SJCRH30 (cell line): ENCODE data around the gene NKX2-2. TPM values are rescaled to one million over a fixed set of nuclear protein-coding genes. Genes with fewer than 3 reads are reported as not detected.
"Not testable (repeated sequence)": the region's sequence is repeated elsewhere in the genome, so short reads cannot be mapped to it uniquely, and the experiment has no call there.

Source experiments
- DNase-seq, 2 experiments: peaks; one replicate each; pipeline ENCODE4 v3.0.0-alpha.2; 2015 to 2020
- H3K27ac ChIP-seq: fragments of 250-450 bp; sonication (Bioruptor Pico); 2 replicates; pipeline ENCODE4 v1.5.1; 2020; ENCODE audit warnings: mild to moderate bottlenecking, moderate library complexity
- H3K27me3 ChIP-seq: fragments of 250-450 bp; sonication (Bioruptor Pico); 2 replicates; pipeline ENCODE4 v1.5.1; 2020; ENCODE audit warnings: mild to moderate bottlenecking, moderate library complexity
- H3K36me3 ChIP-seq: fragments of 250-450 bp; sonication (Bioruptor Pico); 2 replicates; pipeline ENCODE4 v1.5.1; 2020; ENCODE audit warnings: mild to moderate bottlenecking, moderate library complexity
- H3K4me1 ChIP-seq: fragments of 250-450 bp; sonication (Bioruptor Pico); 2 replicates; pipeline ENCODE4 v1.5.1; 2020; ENCODE audit warnings: mild to moderate bottlenecking, moderate library complexity
- H3K4me3 ChIP-seq: fragments of 250-450 bp; sonication (Bioruptor Pico); 2 replicates; pipeline ENCODE4 v1.5.1; 2020; ENCODE audit warnings: mild to moderate bottlenecking, moderate library complexity
- H3K9me3 ChIP-seq: fragments of 250-450 bp; sonication (Bioruptor Pico); replicated peaks from 2 replicates; pipeline ENCODE4 v1.5.1; 2020; ENCODE audit warnings: mild to moderate bottlenecking, moderate library complexity
- total RNA-seq: library from RNA; depleted of rRNA; stranded (reverse); fragments of >200 nt; shearing (Covaris generic); gene quantifications from 2 replicates; pipeline ENCODE4 v1.2.3, GENCODE V29; 2014

Gene NKX2-2
- total RNA-seq, 1 experiment from 2014 or later, result not detected

DNA sequence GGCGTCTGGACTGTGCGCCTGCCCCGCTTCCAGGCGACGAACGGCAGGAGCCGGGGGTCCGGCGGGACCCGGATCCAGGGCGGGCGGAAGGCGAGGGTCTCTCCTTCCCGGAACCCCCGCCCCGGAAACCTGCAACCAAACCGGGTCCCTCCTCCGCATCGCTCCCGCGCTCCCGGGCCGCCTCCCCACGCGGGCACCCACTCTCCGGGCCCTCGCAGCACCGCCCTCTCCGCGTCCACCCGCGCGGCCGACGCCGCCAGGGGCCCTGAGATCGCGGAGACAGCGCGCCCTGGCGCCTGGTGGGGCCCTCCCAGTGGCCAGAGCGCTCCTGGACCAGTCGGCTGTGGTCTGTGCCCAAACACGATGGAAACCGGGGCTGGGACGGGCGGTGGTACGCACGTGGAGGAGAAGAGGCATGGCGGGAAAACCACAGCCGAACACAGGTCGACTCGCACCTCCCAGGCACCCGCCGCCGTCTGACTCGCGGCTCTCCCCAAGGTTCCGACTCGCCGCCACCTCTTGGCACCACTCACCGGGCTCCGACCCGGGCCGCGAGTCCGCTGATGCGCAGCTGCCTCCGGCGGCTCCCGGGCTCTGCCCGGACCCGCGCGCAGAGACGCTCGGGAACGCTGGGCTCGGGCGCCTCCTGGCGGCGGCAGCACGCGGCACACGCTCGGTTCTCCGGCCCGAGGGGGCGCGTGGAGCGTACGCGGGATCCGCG is 7.9 kb downstream of the NKX2-2 start:
- no peak for DNase-seq
- H3K4me3 ChIP-seq, result no peak overlapping the region
- H3K9me3 ChIP-seq, result no peaks in the 10 kb centered on the region
- no peaks in the 10 kb centered on the region for H3K4me1 ChIP-seq
- no peaks in the 10 kb centered on the region for H3K36me3 ChIP-seq
- H3K27me3 ChIP-seq, result no peaks in the 10 kb centered on the region
- H3K27ac ChIP-seq, result no peak overlapping the region

DNA sequence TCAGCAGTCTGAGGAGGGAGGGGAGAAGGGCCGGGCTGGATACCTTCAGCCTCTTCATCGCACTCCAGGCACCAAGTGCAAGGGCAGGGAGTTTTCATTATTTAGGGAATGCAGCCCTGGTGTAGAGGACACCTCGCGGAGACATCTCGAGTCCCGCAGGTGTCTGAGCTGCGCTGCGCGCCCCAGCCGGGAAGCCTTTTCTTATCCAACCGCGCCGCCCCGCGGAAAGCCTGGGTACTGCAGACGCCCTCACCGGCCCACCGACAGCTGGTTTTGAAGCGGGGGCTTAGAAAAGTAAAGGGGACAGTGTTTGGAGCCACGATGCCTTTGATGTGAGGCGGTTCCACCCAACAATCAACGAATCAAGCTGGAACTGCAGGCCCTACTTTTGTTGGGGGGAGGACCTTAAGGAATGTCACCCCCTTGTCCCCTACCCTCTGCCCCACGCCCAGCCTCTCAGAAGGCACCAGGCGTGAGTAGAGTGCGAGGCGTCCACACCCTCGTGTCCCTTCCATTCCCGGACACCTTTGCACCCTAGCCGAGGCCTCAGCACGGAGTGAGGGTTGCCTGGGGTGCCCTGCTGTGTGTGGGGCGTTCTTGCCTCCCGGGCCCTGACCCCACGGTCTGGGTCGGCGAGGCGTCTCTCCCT is 8.6 kb downstream of the NKX2-2 start:
- H3K36me3 ChIP-seq, result no peaks in the 10 kb centered on the region
- H3K4me3 ChIP-seq, result no peak overlapping the region
- no peak overlapping the region for H3K27ac ChIP-seq
- no peaks in the 10 kb centered on the region for H3K4me1 ChIP-seq
- no peaks in the 10 kb centered on the region for H3K27me3 ChIP-seq
- DNase-seq, result peak; percentile 49 to 67
- no peaks in the 10 kb centered on the region for H3K9me3 ChIP-seq

DNA sequence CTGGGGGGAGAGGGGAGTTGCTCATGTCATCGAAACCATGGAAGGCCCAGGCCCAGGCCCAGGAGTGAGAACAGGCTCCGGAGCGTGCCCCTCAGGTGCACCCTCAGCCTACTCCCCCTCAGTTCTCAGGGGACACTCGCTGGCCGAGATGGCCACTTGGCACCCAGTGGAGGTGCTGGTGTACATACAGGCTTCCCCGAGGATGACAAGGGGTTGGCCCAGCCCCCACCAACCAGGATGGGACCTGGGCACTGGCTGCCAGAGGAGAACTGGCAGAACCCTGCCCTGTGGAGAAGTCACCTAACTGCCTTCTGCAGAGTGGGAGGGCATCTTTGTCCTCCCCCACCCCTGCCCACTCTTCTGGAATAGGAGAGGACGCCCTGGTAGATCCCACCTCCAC is 9.5 kb downstream of the NKX2-2 start:
- no peak for DNase-seq
- no peaks in the 10 kb centered on the region for H3K36me3 ChIP-seq
- no peaks in the 10 kb centered on the region for H3K27me3 ChIP-seq
- H3K9me3 ChIP-seq, result no peaks in the 10 kb centered on the region
- no peaks in the 10 kb centered on the region; the same call in 1 of the 2 replicates for H3K4me1 ChIP-seq
- H3K4me3 ChIP-seq, result no peak overlapping the region
- no peak overlapping the region for H3K27ac ChIP-seq

DNA sequence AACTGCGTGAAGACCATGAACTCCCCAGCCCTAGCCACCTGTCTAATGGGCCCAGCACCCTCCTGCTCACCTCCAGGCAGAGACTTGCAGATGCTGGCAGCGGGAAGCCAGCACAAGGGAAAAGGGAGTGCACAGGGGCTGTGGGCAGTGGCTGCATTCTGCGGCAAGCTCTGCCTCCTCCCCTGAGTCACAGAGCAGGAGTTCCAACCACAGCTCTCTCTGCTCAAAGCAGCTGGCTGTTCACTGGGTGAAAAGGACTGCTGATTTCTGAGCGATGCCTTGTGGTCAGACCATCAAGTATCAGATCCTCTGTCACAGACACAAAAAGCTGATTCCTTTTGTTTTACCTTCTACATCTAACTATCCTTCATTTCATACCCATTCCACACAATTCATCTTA is 10.5 kb downstream of the NKX2-2 start:
- H3K27ac ChIP-seq, result no peak overlapping the region
- H3K4me3 ChIP-seq, result no peak overlapping the region
- H3K27me3 ChIP-seq, result no peaks in the 10 kb centered on the region
- DNase-seq, result peak; percentile 66 to 69
- no peaks in the 10 kb centered on the region for H3K36me3 ChIP-seq
- H3K4me1 ChIP-seq, result no peaks in the 10 kb centered on the region; the same call in 1 of the 2 replicates
- H3K9me3 ChIP-seq, result no peaks in the 10 kb centered on the region

DNA sequence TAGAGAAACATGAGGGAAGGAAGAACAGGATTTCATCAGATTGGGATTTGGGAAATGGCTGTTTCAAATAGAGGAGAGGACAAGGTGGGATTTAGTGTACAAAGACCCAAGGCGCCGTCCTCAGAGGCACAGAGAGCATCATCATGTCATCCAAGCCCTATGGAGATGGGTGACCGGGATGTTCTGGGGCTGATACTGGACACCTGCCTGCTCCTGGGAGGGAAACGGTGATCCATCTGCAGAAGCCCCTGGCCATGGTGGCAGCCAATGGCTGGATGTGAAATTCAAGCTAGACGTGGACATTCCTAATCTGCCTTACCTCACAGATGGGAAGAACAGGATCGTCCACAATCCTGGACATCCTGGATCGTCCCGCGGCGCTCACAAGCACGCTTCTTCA is 12.7 kb downstream of the NKX2-2 start:
- Histone ChIP-seq H3K27me3 (no peaks in the 10 kb centered on the region), H3K4me1 (no peaks in the 10 kb centered on the region; the same call in 1 of the 2 replicates), H3K36me3 (no peaks in the 10 kb centered on the region), H3K9me3 (no peaks in the 10 kb centered on the region), H3K4me3 (no peak overlapping the region), H3K27ac (no peak overlapping the region)
- DNase-seq, result no peak

DNA sequence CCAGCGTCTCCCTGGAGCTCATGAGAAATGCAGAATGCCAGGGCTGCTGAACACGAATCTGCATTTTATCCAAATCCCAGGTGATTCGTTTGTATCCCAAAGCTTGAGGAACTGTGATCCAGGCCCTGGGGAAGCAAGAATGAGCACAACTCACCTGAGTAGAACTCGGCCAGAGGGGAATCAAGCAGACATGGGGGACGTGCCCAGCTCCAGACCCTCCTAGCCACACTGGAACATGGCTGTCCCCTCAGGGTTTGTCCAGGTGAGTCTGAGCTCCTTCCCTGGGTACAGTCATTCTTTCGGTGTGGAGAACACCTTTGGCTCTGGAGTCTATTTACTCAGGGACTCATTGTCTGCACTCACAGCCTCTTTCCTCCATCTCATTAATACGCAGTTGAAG is 13.3 kb downstream of the NKX2-2 start:
- no peaks in the 10 kb centered on the region for H3K36me3 ChIP-seq
- no peaks in the 10 kb centered on the region for H3K27me3 ChIP-seq

DNA sequence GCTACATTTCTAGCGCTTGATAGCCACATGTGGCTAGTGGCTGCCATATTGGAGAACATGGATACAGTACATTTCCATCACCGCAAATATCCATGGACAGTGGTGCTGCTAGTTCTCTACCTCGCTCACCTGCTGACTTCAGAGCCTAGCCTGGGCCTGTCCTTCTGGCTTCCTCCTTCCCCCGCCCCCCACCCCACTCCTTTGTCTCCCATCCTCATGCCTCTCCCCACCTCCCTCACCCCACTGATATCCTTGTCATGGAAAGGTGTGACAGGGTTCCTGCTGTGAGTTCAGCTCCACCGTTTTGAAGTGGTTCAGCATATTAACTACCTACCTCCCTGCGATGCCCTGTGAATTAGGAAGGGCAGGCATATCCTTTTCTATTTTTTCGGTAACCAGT is 14.2 kb downstream of the NKX2-2 start:
- Histone ChIP-seq H3K27ac (no peak overlapping the region), H3K9me3 (no peaks in the 10 kb centered on the region), H3K27me3 (no peaks in the 10 kb centered on the region), H3K4me3 (no peak overlapping the region), H3K36me3 (no peaks in the 10 kb centered on the region), H3K4me1 (no peaks in the 10 kb centered on the region; the same call in 1 of the 2 replicates)
- DNase-seq, result no peak

More for the DNA sequence above, 13.3 kb downstream of the NKX2-2 start:
- Histone ChIP-seq H3K4me3 (no peak overlapping the region), H3K4me1 (no peaks in the 10 kb centered on the region; the same call in 1 of the 2 replicates), H3K27ac (no peak overlapping the region), H3K9me3 (no peaks in the 10 kb centered on the region)
- DNase-seq, result no peak

DNA sequence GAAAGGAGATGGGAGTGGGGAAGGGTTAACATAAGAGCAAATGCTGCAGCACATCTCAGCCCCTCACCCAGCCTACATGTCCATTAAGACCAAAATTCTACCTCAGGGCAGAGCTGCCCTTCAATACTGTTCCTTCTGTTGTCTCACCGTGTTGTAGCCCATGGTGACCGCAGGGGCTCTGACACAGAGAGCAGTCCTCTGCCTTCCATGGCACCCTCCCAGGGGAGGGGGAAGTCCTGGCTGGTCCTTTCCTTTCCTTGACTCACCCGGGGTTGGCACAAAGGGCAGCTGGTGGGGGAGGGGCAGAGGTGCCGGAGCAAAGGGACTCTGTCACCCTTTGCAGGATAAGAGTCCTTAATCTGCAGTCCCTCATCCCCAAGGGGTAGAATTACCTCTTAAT is 15.2 kb downstream of the NKX2-2 start:
- no peaks in the 10 kb centered on the region for H3K9me3 ChIP-seq
- H3K36me3 ChIP-seq, result no peaks in the 10 kb centered on the region

DNA sequence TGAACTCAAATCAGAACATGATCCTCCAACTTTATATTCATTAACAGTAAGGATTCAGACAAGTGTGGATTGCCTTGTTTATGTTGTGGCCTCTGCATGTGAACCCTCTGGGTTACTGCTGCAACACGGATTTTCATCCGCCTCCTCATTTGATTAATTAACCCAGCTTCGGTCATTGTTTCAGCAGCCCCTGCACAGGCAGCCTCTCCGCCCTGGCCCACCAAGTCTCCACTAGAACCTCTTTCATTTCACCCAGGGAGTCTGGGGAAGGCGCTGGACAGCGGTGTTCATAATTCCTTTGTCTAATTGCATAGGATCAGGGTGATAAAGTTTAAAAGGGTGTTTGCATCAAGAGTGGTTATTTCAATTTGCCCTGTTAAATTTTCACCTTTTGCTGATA is 15.7 kb downstream of the NKX2-2 start:
- Histone ChIP-seq H3K4me3 (no peak overlapping the region), H3K36me3 (no peaks in the 10 kb centered on the region), H3K27ac (no peak overlapping the region), H3K4me1 (no peaks in the 10 kb centered on the region; the same call in 1 of the 2 replicates), H3K9me3 (no peaks in the 10 kb centered on the region), H3K27me3 (no peaks in the 10 kb centered on the region)
- no peak for DNase-seq

More for the DNA sequence above, 15.2 kb downstream of the NKX2-2 start:
- Histone ChIP-seq H3K27ac (no peak overlapping the region), H3K4me3 (no peak overlapping the region), H3K4me1 (no peaks in the 10 kb centered on the region; the same call in 1 of the 2 replicates), H3K27me3 (no peaks in the 10 kb centered on the region)
- no peak for DNase-seq

DNA sequence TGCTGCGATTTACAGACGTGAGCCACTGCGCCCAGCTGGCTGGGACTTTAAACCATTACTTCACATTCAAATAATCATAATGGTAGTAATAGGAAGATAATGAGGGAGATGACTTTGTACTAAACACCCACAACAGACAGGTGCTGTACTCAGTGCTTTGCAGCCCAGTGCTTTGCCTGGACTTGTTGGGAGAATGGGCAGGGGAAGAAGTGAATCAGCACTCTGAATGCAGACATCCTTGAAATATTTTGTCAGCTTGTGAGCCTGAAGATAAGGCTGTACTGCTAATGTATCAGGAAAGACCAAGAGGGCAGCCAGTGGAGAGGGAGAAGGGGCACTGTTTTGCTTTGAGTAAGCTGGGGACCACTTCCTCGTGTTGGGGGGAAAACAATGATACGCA is 17.4 kb downstream of the NKX2-2 start:
- no peak overlapping the region for H3K4me3 ChIP-seq
- H3K27ac ChIP-seq, result no peak overlapping the region
- no peaks in the 10 kb centered on the region for H3K36me3 ChIP-seq
- no peak for DNase-seq
- no peaks in the 10 kb centered on the region for H3K27me3 ChIP-seq
- no peaks in the 10 kb centered on the region; the same call in 1 of the 2 replicates for H3K4me1 ChIP-seq
- no peaks in the 10 kb centered on the region for H3K9me3 ChIP-seq

DNA sequence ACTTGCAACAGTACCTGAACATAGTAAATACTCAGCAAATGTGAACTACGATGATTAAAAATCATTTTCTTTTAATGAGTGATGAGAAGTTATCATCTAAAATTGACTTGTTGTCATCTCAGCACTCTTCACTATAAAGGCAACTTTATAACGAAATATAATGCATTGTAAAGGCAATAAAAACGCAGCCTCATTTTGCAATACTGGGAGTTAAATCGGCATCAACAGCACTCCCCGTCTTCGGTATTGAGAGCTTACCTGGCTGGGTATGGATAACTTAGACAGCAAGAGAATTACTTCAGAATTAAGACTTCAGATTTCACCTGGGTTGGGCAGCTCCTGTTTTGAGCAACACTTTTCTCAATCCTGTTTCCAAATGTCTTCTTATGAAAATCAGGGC is 20.8 kb downstream of the NKX2-2 start:
- Histone ChIP-seq H3K27me3 (no peaks in the 10 kb centered on the region; the same call in 1 of the 2 replicates), H3K27ac (no peak overlapping the region), H3K4me1 (no peaks in the 10 kb centered on the region), H3K9me3 (no peaks in the 10 kb centered on the region), H3K4me3 (no peak overlapping the region), H3K36me3 (no peaks in the 10 kb centered on the region)
- no peak for DNase-seq

DNA sequence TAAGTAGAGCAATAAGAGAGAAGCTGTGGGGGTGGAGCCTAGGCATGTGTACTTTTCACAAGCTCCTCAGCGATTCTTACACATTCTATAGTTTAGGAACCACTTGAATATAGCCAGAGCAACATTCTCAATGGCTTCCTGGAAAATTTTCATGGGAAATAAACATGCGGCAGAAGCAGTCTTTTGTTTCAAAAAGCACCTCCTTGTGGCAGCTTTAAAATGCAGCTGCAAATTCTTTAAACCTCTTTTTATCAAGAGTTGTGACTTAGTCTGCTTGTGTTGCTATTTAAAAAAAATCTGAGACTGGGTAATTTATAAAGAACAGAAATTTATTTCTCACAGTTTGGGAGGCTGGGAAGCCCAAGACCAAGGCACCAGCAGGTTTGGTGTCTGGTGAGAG is 23.8 kb downstream of the NKX2-2 start:
- Histone ChIP-seq H3K36me3 (no peaks in the 10 kb centered on the region), H3K27ac (no peak overlapping the region), H3K4me1 (no peaks in the 10 kb centered on the region), H3K9me3 (no peaks in the 10 kb centered on the region), H3K4me3 (no peak overlapping the region), H3K27me3 (no peaks in the 10 kb centered on the region; the same call in 1 of the 2 replicates)
- no peak for DNase-seq

DNA sequence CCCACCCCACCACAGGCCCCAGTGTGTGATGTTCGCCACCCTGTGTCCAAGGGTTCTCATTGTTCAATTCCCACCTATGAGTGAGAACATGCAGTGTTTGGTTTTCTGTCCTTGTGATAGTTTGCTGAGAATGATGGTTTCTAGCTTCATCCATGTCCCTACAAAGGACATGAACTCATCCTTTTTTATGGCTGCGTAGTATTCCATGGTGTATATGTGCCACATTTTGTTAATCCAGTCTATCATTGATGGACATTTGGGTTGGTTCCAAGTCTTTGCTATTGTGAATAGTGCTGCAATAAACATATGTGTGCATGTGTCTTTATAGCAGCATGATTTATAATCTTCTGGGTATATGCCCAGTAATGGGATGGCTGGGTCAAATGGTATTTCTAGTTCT is 33.7 kb downstream of the NKX2-2 start:
- H3K9me3 ChIP-seq, H3K27me3 ChIP-seq, H3K4me1 ChIP-seq, H3K36me3 ChIP-seq, DNase-seq, H3K27ac ChIP-seq, H3K4me3 ChIP-seq: not testable (repeated sequence)

DNA sequence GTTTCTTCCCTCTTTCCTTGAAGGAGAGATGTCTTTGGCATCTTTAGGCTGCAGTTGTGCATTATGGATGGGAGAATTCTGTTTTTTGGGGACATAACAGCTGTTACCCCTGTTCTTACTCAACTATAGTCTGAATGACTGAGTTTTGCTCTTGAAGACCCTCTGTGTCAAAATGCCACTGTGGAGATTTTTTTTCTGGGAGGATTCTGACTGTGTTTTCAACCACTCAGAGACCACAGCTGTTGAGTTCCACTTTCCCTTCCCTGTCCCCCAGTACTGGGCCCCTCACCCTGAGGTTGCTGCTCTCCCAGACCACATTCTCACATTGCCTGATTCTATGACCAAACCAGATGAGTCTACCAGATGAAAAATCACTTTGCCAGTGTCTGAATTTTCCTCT is 48.1 kb downstream of the NKX2-2 start:
- no peaks in the 10 kb centered on the region for H3K9me3 ChIP-seq
- no peaks in the 10 kb centered on the region for H3K4me1 ChIP-seq
- no peak for DNase-seq

DNA sequence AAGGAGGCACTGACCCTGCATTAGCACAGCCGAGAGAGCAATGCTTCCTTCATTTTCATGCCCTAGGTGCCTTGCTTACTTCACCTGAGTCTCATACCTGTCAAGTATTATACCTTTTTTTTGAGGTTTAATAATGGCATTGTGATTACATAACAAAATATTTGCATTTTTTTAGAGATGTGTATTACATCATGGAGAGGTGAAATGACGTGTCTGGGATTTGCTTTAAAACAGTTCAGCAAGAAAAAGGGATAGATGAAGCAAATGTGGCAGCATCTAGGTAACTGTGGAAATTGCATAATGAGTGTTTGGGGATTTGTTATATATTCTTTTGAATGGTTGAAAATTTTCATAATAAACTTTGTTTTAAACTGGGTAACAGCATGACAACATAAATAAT is 48.9 kb downstream of the NKX2-2 start:
- Histone ChIP-seq H3K27me3 (no peaks in the 10 kb centered on the region; the same call in 1 of the 2 replicates), H3K36me3 (no peaks in the 10 kb centered on the region), H3K4me3 (no peak overlapping the region), H3K9me3 (no peaks in the 10 kb centered on the region), H3K27ac (no peak overlapping the region), H3K4me1 (no peaks in the 10 kb centered on the region)
- DNase-seq, result no peak

More for the DNA sequence above, 48.1 kb downstream of the NKX2-2 start:
- Histone ChIP-seq H3K27me3 (no peaks in the 10 kb centered on the region), H3K4me3 (no peak overlapping the region), H3K27ac (no peak overlapping the region), H3K36me3 (no peaks in the 10 kb centered on the region)
